GM19351 (cell line): ENCODE data around the gene ARSB.
"Not testable (repeated sequence)": the region's sequence is repeated elsewhere in the genome, so short reads cannot be mapped to it uniquely, and the experiment has no call there.

Experiments
- ATAC-seq: cut with Tn5 transposase; IDR thresholded peaks from one replicate; pipeline ENCODE4 v1.9.1; 2021; ENCODE audit warnings: mild to moderate bottlenecking, moderate library complexity; ENCODE audit not compliant: unreplicated experiment

Gene ARSB

GRCh38 chr5:78958672-78959445 lies 26.3 kb downstream of the ARSB start:
- ATAC-seq, result no peak

GRCh38 chr5:78956901-78957300 lies 28.2 kb downstream of the ARSB start:
- ATAC-seq, result no peak

GRCh38 chr5:78953092-78953800 lies 31.9 kb downstream of the ARSB start:
- peak; percentile 54 for ATAC-seq

GRCh38 chr5:78930721-78931120 lies 54.4 kb downstream of the ARSB start:
- no peak for ATAC-seq

DNA sequence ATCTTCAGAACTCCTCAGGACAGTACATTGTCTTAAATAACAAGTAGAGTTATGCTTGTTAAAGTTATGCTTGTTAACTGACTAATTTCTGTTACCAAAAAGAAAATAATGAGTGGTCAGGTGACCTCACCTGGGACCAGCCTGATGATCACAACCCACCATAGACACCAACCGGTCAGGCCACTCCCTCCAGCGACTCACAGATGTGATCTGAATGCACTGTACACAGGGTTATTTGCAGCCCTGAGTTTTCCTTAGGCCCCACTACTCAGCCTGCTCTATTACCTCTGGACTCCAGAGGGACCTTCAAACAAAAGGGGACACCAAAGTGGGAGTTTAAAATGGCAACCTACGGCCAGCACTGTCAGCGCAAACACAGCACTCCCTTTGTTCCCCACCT lies 55.3 kb downstream of the ARSB start:
- no peak for ATAC-seq

GRCh38 chr5:78927657-78928282 lies 57.3 kb downstream of the ARSB start:
- no peak for ATAC-seq

DNA sequence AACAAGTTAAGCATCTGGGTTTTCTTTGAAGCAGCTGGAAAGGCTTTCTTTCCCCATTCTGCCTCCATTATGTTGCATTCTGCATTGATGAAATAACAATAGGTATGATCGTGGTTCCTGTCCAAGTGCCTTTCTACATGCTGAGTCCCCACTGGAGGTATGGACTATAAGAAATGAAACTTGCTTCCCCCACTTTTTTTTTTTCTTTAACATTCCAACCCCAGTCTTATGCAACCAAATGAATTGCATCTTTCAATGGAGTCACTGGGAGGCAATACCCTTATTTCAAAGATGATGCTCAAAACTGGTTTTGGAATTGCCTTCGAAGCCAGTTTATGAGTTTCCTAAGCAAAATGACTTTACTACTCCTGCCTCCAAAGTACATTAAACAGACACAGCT lies 58.9 kb downstream of the ARSB start:
- no peak for ATAC-seq

GRCh38 chr5:78925129-78925876 lies 59.8 kb downstream of the ARSB start:
- ATAC-seq, result no peak

DNA sequence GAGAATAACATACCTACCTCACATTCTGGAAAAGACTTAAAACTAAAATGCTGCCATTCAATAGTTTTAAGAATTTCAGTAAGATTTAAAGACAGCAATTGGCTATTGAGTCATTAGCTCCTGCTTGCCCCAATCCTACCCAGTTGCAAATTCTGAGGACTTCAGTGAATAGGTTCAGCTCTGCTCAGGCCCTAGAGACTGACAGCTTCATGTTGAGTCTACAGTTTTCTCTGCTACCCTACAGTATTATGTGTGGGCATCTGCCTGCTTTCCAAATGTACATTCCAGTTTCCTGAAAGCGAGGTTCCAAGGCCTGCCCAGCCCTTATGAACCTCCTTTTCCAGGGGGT lies 61.5 kb downstream of the ARSB start:
- no peak for ATAC-seq

DNA sequence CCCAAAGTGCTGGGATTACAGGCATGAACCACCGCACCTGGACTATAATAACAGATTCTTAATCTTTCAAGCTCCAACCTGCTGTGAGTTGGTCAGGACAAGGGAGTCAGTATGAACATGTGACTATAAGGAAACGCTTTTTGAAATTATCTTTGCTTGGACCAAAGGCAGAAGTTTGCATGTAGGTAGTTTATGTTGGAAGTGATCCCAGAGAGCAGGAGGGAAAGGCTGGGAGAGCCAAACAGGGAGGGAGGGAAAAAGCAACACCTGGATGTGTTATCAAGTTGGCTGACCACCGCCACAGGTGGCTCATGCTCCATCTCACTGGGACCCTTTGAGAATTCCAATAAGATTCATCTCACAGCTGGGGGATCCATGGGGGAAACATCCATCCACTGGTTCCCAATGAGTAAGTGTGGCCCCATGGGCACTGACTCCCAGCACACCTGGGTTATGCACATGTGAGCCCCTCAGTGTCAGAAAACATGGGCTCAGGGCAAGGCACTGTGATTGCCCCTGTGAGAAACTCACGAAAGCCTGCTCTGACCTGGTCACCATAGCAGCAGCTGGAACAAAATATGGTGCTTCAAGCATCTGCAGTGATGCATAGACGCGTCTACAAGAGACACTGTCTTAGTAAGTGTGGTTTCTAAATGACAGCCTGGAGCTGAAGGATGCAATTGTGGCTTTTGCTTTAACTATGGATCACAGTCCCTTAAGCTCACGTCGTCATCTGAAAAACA lies 62.1 kb downstream of the ARSB start:
- ATAC-seq, result no peak

GRCh38 chr5:78920604-78921003 lies 64.5 kb downstream of the ARSB start:
- ATAC-seq, result no peak

- no peak for ATAC-seq
These were observed 65.3 kb downstream of the ARSB start for GRCh38 chr5:78919796-78920195.

DNA sequence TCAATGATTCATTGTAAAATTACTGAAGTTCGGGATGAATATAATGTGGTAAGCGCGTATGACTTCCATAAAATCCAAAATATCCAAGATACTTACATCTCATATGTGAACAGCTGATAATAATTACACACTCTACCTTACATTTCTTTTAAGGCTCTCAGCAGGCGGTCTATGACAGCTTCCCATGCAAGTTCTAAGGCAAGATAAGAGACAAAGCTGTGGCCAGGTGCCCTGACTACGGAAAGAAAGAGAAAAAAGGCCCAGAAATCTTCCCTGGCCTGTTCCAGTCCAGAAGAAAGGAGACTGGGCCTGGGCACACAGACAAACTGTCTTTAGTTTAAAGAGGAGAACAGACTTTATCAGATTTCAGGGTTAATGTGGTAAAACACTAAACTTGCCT lies 69.1 kb downstream of the ARSB start:
- no peak for ATAC-seq

DNA sequence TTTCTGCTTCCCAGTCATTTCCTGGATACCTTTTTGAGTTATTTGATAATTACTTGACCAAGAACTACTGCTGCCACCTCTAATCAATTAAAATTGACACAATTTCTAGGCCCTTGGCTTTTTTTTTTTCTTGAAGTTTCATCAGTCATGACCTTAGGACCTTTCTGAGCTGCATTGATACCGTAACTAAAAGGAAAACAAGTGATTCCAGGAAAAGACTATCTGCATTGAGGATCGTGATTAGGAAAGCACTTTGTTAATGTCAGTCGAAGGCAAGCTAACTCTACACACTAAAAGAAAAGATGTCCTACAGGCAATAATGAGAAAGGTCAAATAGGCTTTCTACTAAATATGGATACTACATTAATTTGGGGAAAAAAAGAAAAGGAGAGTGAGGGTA lies 69.9 kb downstream of the ARSB start:
- no peak for ATAC-seq

DNA sequence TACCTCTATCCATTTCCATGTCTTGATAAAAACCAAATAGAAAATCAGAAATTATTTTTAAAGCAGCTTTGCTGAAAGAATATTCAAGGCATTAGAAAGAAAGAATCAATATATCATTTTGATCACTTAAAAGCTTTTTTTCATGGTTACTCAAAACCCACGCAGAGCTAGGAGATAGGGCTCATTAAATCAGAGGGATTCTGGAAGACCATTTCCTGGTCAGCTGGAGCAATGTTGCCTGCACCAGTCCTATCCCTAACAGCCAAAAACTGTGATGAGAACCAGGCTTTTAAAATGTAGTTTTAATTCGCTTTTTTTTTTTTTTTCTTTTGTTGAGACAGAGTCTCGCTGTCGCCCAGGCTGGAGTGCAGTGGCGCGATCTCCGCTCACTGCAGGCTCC lies 72.3 kb downstream of the ARSB start:
- ATAC-seq, result no peak

DNA sequence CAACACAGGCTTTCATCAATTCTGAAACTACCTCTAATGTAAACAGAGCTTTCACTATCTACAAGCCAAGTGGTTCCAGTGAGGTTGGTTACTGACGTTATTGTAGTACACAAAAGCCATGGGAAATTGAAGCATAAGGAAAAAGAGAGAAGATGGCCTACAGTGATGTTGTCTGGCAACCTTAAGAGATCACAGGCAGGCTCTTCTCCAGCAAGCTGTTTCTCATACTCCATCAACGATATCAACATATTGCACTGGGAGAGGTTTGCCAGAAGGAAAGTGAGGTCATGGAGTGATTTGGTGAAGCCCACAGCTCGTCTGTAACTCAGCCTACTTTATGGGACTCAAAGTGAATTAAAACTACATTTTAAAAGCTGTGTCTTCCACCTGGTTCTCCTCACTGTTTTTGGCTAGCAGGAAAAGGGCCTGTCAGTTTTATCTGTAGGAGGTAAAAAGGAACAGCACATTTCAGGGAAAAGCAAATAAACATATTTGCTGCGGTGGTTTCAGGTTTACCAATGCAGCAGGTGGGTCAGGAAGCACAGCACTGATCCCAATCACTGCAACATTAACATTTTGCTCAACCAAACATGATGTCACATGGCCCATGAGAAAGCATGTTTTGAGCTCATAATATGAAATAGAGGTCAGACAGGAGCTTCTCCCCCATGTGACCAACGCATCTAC lies 72.9 kb downstream of the ARSB start:
- no peak for ATAC-seq

- ATAC-seq, result not testable (repeated sequence)
These were observed 75.7 kb downstream of the ARSB start for GRCh38 chr5:78909224-78909983.

GRCh38 chr5:78908173-78909061 lies 76.7 kb downstream of the ARSB start:
- ATAC-seq, result no peak
